GM12892 (cell line): ENCODE data around the gene EPHB1.
A peak's percentile ranks its signal among the peaks of the same experiment; 100 is the strongest.

ENCODE experiments used
- DNase-seq: peaks from one replicate; pipeline ENCODE4 v3.0.0; 2011; ENCODE audit not compliant: insufficient read length
- FAIRE-seq: peaks from 2 replicates; lab custom pipeline; 2011; peaks lifted over from hg19 to GRCh38; lab: Jason Lieb, UNC
- POLR2A ChIP-seq: IDR thresholded peaks from 2 replicates; pipeline ENCODE4 v1.6.1; 2011; ENCODE audit warnings: low read depth, low read length, control low read depth
- POLR2AphosphoS5 ChIP-seq: IDR thresholded peaks from 2 replicates; pipeline ENCODE4 v1.6.1; 2011; ENCODE audit warnings: low read depth, low read length, control low read depth
- TAF1 ChIP-seq: IDR thresholded peaks from 2 replicates; pipeline ENCODE4 v1.6.1; 2011; ENCODE audit warnings: low read depth, mild to moderate bottlenecking, control low read depth, low read length, borderline replicate concordance

EPHB1 gene

DNA sequence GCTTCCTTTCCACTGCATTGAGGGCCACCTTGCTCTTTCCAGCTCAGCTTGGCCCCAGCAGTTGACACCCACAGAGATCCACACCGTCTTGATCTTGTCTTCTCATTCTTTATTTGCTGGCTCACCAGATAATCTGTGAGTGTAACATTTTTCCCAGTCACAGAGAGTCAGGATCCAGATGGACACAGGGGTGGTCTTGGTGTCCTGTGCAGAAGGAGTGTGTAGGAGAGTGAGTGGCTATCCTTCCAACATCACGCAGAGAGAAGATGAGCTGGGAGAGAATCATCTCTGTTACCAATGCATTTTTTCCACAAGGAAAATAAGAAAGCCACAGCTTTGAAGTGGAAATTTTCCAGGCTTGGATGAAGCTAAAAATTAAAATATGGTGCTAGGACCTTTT is 100.1 kb downstream of the EPHB1 start:
- DNase-seq (no peak), FAIRE-seq (no peak)
- TF ChIP-seq POLR2AphosphoS5 (no peak), TAF1 (no peak), POLR2A (no peak)

DNA sequence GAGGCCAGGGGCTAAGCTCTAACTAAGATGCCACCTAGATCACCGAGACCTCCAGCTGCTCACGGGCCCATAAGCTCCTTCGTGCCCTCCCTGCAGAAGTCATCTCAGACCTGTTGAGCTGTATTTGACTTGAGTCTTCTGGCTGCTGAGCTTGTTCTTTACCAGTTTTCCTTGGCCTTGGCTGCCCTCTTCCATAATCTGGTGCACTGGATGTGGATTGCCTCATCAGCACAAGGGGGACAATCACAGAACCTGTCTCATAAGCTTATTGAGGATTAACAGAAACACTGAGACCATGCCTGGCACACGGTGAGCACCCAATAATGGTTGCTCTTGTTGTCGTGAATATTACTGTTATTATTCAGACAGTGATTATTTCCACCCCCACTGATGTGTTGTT is 101.1 kb downstream of the EPHB1 start:
- FAIRE-seq (no peak), DNase-seq (no peak)
- no peak for TF ChIP-seq TAF1
- TF ChIP-seq POLR2A, result no peak
- no peak for TF ChIP-seq POLR2AphosphoS5

DNA sequence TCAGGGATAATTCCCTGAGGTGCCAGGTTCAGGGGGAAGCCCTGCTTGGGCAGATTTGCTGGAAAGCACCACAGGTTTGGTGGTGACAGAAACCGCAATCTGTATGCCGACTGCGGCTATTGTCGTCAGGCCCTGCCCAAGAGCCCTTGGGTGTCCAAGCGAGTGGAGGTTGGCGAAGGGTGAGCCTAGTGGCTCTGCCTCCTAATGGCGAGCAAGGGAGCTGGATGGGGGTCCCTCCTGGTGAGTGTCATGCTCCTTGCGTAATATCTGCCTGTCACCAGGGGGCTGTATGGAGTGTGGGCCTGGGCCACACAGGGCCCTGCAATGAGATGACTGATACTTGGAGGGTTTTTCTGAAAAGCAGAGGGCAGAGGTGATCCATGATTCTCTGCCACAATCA is 101.6 kb downstream of the EPHB1 start:
- FAIRE-seq, result no peak
- no peak for TF ChIP-seq TAF1
- no peak for TF ChIP-seq POLR2A
- DNase-seq, result no peak

DNA sequence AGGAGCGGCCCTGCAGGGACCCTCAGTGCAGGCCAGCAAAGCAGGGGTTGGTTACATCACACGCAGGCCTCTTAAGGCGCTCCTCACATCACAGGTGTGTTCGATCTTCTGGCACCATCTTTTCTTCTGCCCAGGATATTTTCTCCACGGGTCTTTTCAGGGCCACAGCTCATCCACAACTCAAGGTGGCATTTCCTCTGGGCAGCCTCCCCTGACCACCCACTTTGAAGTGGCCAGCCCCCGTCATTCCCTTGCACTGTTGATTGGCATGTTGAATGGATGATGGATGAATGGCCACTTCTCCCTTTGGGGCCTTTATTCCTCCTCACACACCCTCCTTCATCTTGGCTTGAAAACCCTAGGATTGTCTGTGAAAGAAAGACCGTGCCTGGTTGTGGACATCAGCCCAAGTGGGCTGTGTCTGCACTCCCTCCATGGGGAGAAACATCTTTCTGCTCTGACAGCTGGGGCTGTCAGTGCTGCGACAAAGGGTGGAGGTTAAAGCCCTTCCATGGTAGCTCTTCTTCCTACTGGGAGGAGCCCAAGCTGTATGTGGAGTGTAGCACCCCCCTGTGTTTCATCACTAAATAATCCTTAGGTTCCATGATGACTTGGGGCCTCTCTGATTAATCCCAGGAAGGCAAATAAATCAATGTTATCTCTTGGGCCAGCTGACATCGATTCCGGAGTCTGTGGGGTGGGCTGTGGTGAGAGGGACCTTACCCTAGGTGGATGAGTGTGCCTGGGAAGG is 102.5 kb downstream of the EPHB1 start:
- no peak for TF ChIP-seq TAF1
- no peak for TF ChIP-seq POLR2A
- TF ChIP-seq POLR2AphosphoS5, result no peak
- DNase-seq (no peak), FAIRE-seq (no peak)

DNA sequence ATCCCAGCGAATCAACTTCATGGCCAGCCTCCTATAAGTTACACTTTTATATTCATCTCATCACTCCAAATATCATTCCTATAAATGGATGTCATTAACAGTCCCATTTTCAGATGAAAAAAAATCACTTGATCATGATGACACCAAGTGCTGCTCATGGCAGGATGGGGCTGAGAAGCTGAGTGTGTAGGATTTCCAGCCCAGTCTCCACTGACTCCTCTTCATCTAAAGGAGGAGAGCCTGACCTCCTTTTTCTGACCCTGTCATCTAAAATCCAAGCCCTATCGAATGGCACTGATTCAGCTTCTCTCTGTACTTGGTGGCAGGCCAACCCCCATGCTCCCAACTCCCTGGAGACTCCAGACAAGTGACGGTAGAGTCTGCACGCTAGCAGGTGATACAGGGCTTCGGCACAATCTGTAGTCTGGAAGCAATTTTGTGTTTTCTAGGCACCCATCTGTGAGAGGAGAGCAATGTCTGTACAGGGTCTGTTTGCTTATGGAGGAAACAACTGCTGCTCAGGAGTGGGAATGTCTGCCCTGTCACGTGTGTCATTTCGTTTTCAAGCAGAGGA is 103.2 kb downstream of the EPHB1 start:
- TF ChIP-seq POLR2AphosphoS5 (no peak), TAF1 (no peak), POLR2A (no peak)
- FAIRE-seq, result no peak
- no peak for DNase-seq

DNA sequence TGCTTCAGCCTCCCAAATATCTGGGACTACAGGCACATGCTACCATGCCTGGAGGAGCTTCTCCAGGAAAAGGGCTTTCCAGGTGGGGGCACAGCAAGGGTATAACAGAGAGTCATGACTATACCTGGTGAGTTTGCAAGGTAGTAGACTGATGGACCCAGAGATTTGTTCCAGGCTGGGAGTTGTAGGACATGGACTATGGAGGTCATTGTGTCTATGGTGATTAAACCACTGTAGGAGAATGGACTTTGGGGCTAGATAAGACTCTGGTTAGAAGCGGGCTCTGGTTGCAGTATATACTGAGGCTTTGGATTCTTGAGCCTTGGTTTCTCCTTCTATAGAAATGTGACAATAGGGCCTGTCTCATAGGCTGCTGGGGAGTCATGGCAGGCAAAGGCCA is 104.7 kb downstream of the EPHB1 start:
- FAIRE-seq (no peak), DNase-seq (no peak)
- TF ChIP-seq POLR2AphosphoS5, result no peak
- TF ChIP-seq TAF1, result no peak
- no peak for TF ChIP-seq POLR2A

DNA sequence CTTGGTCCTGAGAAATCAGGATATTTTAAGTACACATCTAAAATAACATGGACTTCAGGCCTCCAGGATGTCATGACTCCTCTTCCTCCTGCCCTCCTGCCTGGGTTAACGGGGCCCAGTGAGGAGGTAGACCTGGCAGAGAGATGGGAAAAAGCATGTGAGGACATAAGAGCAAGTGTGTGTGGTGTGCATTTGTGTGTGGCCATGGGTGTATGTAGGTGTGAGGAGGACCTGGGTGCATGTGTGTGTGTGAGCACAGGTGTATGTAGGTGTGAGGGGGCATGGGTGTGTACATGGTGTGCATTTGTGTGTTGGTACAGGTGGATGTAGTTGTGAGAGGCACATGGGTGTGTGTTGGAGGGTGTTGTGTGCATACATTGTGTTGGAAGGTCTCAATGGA is 105.4 kb downstream of the EPHB1 start:
- TF ChIP-seq POLR2AphosphoS5, result no peak
- no peak for TF ChIP-seq TAF1
- no peak for TF ChIP-seq POLR2A
- FAIRE-seq, result no peak
- DNase-seq, result no peak

DNA sequence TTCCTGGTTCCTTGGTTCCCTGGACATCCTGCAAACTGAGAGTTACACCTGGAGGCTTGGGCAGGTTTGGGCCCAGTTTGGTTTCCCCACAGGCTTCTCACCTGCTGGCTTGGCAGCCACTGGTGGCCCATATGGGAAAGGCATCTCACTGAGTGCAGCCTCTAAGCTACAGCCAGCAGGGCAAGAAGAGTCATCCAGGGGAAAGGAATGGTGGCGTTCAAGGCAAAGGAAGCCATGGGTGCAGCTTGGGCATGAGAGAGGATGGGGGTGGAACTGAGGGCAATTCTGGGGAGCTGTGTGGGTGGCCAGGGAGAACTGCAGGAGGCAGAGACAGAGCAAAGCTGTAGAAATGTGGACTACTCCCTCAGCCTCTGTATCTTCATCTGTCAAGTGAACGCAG is 106.4 kb downstream of the EPHB1 start:
- DNase-seq (no peak), FAIRE-seq (no peak)
- TF ChIP-seq POLR2AphosphoS5 (no peak), TAF1 (no peak)

DNA sequence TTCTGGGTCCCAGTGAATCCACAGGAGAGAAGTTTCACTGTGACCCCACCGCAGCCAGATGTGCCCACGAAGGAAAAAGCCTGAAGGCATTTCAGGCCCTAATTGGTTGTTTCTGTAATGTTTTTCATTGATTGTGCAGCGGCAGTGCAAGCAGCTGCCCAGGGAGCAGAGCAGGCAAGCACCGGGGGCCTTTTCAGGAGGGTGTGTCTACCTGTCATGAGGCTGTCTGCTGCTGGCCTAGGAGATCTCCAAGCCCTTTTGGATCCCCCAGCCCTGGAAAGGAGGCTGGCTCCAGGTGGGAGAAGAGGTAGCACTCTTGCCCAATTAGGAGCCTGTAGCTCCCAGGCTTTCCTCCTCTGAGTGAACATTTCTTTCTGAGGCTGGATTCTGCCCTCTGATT is 108.8 kb downstream of the EPHB1 start:
- no peak for FAIRE-seq
- TF ChIP-seq POLR2A (no peak), TAF1 (no peak), POLR2AphosphoS5 (no peak)
- DNase-seq, result no peak

DNA sequence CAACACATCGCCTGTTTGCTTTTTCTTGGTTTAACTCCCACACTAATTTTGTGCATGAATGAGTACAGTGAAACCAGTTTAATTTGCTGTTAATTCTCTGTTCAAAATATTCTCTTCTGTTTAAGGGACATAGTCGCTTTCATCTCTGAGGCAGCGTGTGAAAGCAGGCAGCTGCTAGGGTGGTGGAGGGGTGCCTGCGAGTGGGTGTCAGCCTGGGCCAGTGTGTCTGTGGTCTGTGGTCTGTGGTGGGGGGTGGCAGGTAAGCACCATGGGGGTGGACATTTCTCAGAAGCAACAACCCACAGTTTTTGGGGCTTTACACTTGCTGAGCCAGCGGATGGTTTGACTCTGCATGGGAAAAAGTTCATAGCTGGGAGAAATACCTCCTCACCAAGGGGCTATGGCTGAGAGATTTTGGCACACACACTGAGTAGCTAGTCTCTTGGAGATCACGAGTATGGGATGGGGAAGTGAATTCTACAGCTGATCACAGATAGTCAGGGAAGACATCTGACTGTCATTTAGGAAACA is 109.2 kb downstream of the EPHB1 start:
- TF ChIP-seq POLR2A (no peak), TAF1 (no peak), POLR2AphosphoS5 (no peak)
- peak; percentile 43 for DNase-seq
- peak; percentile 79 for FAIRE-seq

DNA sequence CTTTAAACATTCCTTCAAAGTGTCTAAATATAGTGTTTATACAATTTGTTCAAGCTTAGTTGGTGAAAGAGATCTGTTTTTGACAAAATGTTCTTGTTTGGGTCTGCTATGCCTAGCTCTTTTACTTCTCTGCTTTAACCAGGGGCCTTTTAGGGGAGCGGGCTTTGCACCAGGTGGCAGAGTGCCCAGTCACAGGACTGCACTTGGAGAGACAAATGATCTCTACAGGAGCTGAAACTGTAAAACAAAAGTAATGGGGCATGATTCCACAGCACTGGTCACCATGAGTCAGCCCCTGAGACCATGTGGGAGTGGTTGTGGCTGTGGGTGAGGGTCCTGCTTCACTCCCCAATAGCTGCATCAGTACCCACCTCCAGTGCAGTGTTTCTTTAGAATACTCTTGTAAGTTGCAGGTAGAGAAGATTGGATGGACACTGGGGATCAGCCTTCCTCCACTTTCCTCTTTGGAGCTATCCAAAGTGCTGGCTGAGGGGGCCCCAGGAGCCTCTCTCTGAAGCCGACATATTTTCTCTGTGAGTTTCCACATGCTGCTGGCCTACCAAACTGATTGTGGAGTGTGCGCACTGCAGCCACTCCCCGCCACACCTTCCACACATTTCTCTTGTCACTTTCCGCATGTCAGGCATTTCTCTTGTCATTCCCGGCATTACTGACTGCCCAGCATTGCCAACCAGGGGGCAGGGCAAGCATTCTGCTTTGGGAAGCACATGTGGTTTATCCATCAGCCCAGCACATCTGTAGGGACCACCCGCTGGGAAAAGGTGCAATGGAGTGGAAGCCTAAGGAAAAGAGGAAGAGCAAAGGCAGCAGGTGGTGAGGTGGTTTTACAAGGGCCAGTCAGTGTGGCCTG is 110.0 kb downstream of the EPHB1 start:
- TF ChIP-seq POLR2AphosphoS5 (no peak), POLR2A (no peak), TAF1 (no peak)
- DNase-seq, result no peak
- FAIRE-seq, result no peak
